AG04450 (cell line): ENCODE data around the gene CDC27. TPM values are rescaled to one million over a fixed set of nuclear protein-coding genes. Genes with fewer than 3 reads are reported as not detected.

Experiments used
- CTCF ChIA-PET: fragments of 300-600, 350-600 bp; formaldehyde crosslinking; extraction: SDS; loops from one replicate; lab custom pipeline; 2022; ENCODE audit warnings: antibody characterized with exemption, inconsistent platforms; lab: Charles Lee
- POLR2A ChIA-PET: fragments of 350-600 bp; formaldehyde crosslinking; extraction: SDS; loops from one replicate; lab custom pipeline; 2021; ENCODE audit warnings: antibody characterized with exemption, inconsistent platforms; lab: Yijun Ruan, JAX
- DNase-seq: peaks from one replicate; pipeline ENCODE4 v3.0.0-alpha.2; 2011; ENCODE audit warnings: low read depth, low spot score
- H3K27ac ChIP-seq: one replicate; pipeline ENCODE4 v1.5.1; 2012; ENCODE audit warnings: low read depth, low read length, control low read depth
- H3K27me3 ChIP-seq: one replicate; pipeline ENCODE4 v1.6.0; 2012; ENCODE audit warnings: low read length; ENCODE audit not compliant: control insufficient read depth, insufficient read depth
- H3K4me3 ChIP-seq: 2 replicates; pipeline ENCODE4 v1.5.1; 2011; ENCODE audit warnings: mild to moderate bottlenecking, low read depth, low read length, control low read depth
- H3K9me3 ChIP-seq: 2 replicates; pipeline ENCODE4 v1.5.1; 2012; ENCODE audit warnings: low read length; ENCODE audit not compliant: control insufficient read depth, insufficient read depth
- polyA plus RNA-seq: library from polyadenylated mRNA; depleted of rRNA; stranded (reverse); fragments of >200 nt; gene quantifications from 2 replicates; pipeline ENCODE4 v1.2.3, GENCODE V29; 2011
- TF ChIP-seq, protein P1 (sequence below): IDR thresholded peaks from 2 replicates; pipeline ENCODE4 v1.5.1; 2011; ENCODE audit warnings: low read depth, low read length, control low read depth, inconsistent platforms

Gene CDC27
- polyA plus RNA-seq, 1 experiment = 120 TPM

GRCh38 chr17:47235506-47235905 lies 46.4 kb upstream of the CDC27 start:
- H3K9me3 ChIP-seq = peaks cover 24% of the 10 kb centered on the region
- POLR2A ChIA-PET = interaction anchor here (0.6 kb wide), 1 partner anchor 123 kb away, joined by 4 read pairs; no protein-coding TSS in a partner anchor
- no peak overlapping the region for H3K27ac ChIP-seq
- CTCF ChIA-PET = no interaction called here
- no peak overlapping the region for H3K4me3 ChIP-seq
- H3K27me3 ChIP-seq = no peaks in the 10 kb centered on the region
- TF ChIP-seq, protein P1, sequence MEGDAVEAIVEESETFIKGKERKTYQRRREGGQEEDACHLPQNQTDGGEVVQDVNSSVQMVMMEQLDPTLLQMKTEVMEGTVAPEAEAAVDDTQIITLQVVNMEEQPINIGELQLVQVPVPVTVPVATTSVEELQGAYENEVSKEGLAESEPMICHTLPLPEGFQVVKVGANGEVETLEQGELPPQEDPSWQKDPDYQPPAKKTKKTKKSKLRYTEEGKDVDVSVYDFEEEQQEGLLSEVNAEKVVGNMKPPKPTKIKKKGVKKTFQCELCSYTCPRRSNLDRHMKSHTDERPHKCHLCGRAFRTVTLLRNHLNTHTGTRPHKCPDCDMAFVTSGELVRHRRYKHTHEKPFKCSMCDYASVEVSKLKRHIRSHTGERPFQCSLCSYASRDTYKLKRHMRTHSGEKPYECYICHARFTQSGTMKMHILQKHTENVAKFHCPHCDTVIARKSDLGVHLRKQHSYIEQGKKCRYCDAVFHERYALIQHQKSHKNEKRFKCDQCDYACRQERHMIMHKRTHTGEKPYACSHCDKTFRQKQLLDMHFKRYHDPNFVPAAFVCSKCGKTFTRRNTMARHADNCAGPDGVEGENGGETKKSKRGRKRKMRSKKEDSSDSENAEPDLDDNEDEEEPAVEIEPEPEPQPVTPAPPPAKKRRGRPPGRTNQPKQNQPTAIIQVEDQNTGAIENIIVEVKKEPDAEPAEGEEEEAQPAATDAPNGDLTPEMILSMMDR = no peak
- no peak for DNase-seq

- no peak for DNase-seq
- TF ChIP-seq, protein P1 = no peak
- POLR2A ChIA-PET = interaction anchor here (0.7 kb wide), 1 partner anchor 677 kb away, joined by 8 read pairs; no protein-coding TSS in a partner anchor
- CTCF ChIA-PET = interaction anchor here (1.0 kb wide), 1 partner anchor 83 kb away, joined by 7 read pairs; no protein-coding TSS in a partner anchor
- no peaks in the 10 kb centered on the region for H3K27me3 ChIP-seq
- H3K9me3 ChIP-seq = peaks cover 12% of the 10 kb centered on the region
- H3K4me3 ChIP-seq = no peak overlapping the region
- no peak overlapping the region for H3K27ac ChIP-seq
Observed at GRCh38 chr17:47232465-47232864, 43.4 kb upstream of the CDC27 start.

GRCh38 chr17:47231866-47232265 lies 42.8 kb upstream of the CDC27 start:
- TF ChIP-seq, protein P1 = no peak
- Histone ChIP-seq H3K4me3 (no peak overlapping the region), H3K27me3 (no peaks in the 10 kb centered on the region), H3K9me3 (peaks cover 6% of the 10 kb centered on the region), H3K27ac (no peak overlapping the region)
- ChIA-PET CTCF (no interaction called here), POLR2A (no interaction called here)
- no peak for DNase-seq

DNA sequence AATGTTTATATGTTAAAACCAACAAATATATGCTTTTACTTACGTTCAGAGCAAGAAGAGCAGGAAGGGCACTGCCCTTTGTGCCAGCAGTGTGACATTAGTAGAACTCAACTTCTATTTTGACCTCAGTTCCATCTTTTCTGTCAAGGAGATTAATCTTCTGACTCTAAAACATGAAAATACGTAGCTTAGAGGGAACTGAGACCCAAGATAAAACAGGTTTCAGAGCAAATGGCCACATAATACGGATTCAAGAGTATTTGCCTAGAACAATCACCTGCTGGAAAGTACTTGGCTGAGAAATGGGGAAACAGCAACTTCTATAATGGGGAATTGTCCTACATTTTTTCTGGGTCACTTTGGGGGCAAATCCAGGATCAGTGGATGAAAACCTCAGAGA lies 42.2 kb upstream of the CDC27 start:
- TF ChIP-seq, protein P1 = no peak
- Histone ChIP-seq H3K27ac (no peak overlapping the region), H3K27me3 (no peaks in the 10 kb centered on the region), H3K9me3 (peaks cover 1% of the 10 kb centered on the region), H3K4me3 (no peak overlapping the region)
- ChIA-PET CTCF (no interaction called here), POLR2A (interaction anchor here (1.4 kb wide), 1 partner anchor 48 kb away, joined by 3 read pairs; no protein-coding TSS in a partner anchor)
- no peak for DNase-seq

- TF ChIP-seq, protein P1 = no peak
- H3K27me3 ChIP-seq = no peaks in the 10 kb centered on the region
- H3K4me3 ChIP-seq = no peak overlapping the region
- H3K27ac ChIP-seq = peak overlapping the region; percentile 21
- CTCF ChIA-PET = interaction anchor here (0.9 to 2.5 kb wide), 5 partner anchors 13 to 385 kb away, joined by 3 to 52 read pairs (median 7); no protein-coding TSS in a partner anchor
- DNase-seq = no peak
- POLR2A ChIA-PET = interaction anchor here (1.0 to 1.4 kb wide), 2 partner anchors 48 to 83 kb away, joined by 3 read pairs; no protein-coding TSS in a partner anchor
- H3K9me3 ChIP-seq = no peaks in the 10 kb centered on the region
Observed at GRCh38 chr17:47230864-47231263, 41.8 kb upstream of the CDC27 start.
